H1 (cell line): Measurements from ENCODE around the gene PHLPP1.

ENCODE experiments used
- ATF2 ChIP-seq: IDR thresholded peaks from 2 replicates; pipeline ENCODE4 v1.6.1; 2012; ENCODE audit warnings: low read length, inconsistent platforms
- CHD2 ChIP-seq: IDR thresholded peaks from 2 replicates; pipeline ENCODE4 v1.6.1; 2012; ENCODE audit warnings: low read length, improper control_type of control experiment
- CREB1 ChIP-seq: IDR thresholded peaks from 2 replicates; pipeline ENCODE4 v1.6.1; 2012; ENCODE audit warnings: inconsistent platforms
- CTCF ChIP-seq, 3 experiments: IDR thresholded peaks; 1 replicate in 2 of 3; 2 replicates in 1 of 3; pipeline versions ENCODE4 v1.5.1 to v1.6.1; 2011; ENCODE audit warnings: low read length in 3 of 3, mild to moderate bottlenecking in 3 of 3, inconsistent platforms in 2 of 3, low read depth in 1 of 3, moderate library complexity in 1 of 3; ENCODE audit not compliant: insufficient read depth in 1 of 3; ENCODE audit errors: control extremely low read depth in 1 of 3
- EZH2 ChIP-seq: fragments of 200-600 bp; sonication (generic); IDR thresholded peaks from 2 replicates; pipeline ENCODE4 v1.7.1; 2012; ENCODE audit warnings: low read depth, mild to moderate bottlenecking, moderate library complexity, low read length, inconsistent platforms; ENCODE audit not compliant: severe bottlenecking
- GABPA ChIP-seq: IDR thresholded peaks from 2 replicates; pipeline ENCODE4 v1.6.1; 2011; ENCODE audit warnings: mild to moderate bottlenecking, low read length, moderate library complexity, borderline replicate concordance; ENCODE audit not compliant: insufficient read depth
- MAFK ChIP-seq: IDR thresholded peaks from 2 replicates; pipeline ENCODE4 v1.6.1; 2012; ENCODE audit warnings: low read depth, mild to moderate bottlenecking, improper control_type of control experiment, low read length
- POLR2AphosphoS5 ChIP-seq: IDR thresholded peaks from 2 replicates; pipeline ENCODE4 v1.6.1; 2011; ENCODE audit warnings: low read depth, low read length
- RAD21 ChIP-seq, 2 experiments: IDR thresholded peaks in 1 of 2; conservative IDR thresholded peaks in 1 of 2; 2 replicates each; pipeline ENCODE4 v1.6.1; 2011; ENCODE audit warnings: low read depth in 2 of 2, low read length in 2 of 2, improper control_type of control experiment in 1 of 2, inconsistent platforms in 1 of 2, mild to moderate bottlenecking in 1 of 2, moderate library complexity in 1 of 2
- SIRT6 ChIP-seq: IDR thresholded peaks from one replicate; pipeline ENCODE4 v1.7.1; 2012; ENCODE audit warnings: low read length, inconsistent platforms
- SRF ChIP-seq: IDR thresholded peaks from 2 replicates; pipeline ENCODE4 v1.6.1; 2011; ENCODE audit warnings: mild to moderate bottlenecking, low read depth, low read length, moderate library complexity
- TAF7 ChIP-seq: optimal IDR thresholded peaks from 2 replicates; pipeline ENCODE3; 2011; ENCODE audit warnings: low read depth, mild to moderate bottlenecking, inconsistent platforms, low read length, moderate library complexity, borderline replicate concordance
- TBP ChIP-seq: IDR thresholded peaks from 2 replicates; pipeline ENCODE4 v1.6.1; 2011; ENCODE audit warnings: low read depth, low read length, improper control_type of control experiment
- USF2 ChIP-seq: IDR thresholded peaks from 2 replicates; pipeline ENCODE4 v1.6.1; 2011; ENCODE audit warnings: low read length, improper control_type of control experiment

GRCh38 chr18:62862466-62862865, 147.1 kb downstream of the PHLPP1 start:
- TF ChIP-seq SRF = no peak
- no peak for TF ChIP-seq MAFK
- TF ChIP-seq TAF7 = no peak
- no peak for TF ChIP-seq CTCF (IDR thresholded peaks at IDR 0.05; ENCODE audit: control extremely low read depth in 1 of 3, insufficient read depth in 1 of 3, low read depth in 1 of 3, low read length in 3 of 3)
- no peak for TF ChIP-seq CHD2
- no peak for TF ChIP-seq SIRT6
- TF ChIP-seq POLR2AphosphoS5 = no peak
- TF ChIP-seq USF2 = no peak
- TF ChIP-seq ATF2 = no peak
- no peak for TF ChIP-seq CREB1
- TF ChIP-seq TBP = no peak
- no peak for TF ChIP-seq RAD21 (IDR thresholded peaks at IDR 0.05 in 1 of 2, conservative IDR thresholded peaks at IDR 0.05 in 1 of 2; ENCODE audit: low read depth in 2 of 2, low read length in 2 of 2)
- no peak for TF ChIP-seq EZH2
- no peak for TF ChIP-seq GABPA
